GM19239 (cell line): Measurements from ENCODE around the gene KLK7.

Source experiments
- DNase-seq: peaks from one replicate; pipeline ENCODE4 v3.0.0; 2011; ENCODE audit warnings: low spot score; ENCODE audit not compliant: insufficient read length
- FAIRE-seq: peaks from 2 replicates; lab custom pipeline; 2011; peaks lifted over from hg19 to GRCh38; lab: Jason Lieb, UNC

Gene KLK7

DNA sequence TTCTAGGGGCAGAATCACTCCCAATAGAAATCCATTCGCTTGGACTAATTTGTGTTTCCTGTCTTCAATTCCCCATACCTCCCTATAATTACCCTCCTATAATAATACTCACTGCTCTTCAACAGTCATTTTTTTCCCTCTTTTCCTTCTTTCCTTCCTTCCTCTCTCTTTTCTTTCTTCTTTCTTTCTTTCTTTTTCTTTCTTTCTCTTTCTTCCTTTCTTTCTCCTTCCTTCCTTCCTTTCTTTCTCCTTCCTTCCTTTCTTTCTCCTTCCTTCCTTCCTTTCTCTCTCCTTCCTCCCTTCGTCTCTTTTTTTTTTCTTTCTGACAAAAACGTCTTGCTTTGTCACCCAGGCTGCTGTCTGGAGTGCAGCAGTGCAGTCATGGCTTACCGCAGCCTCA lies 38.9 kb downstream of the KLK7 start:
- no peak for FAIRE-seq
- no peak for DNase-seq

GRCh38 chr19:50943074-50943828 lies 40.5 kb downstream of the KLK7 start:
- FAIRE-seq: no peak
- no peak for DNase-seq

- no peak for DNase-seq
- FAIRE-seq: no peak
These were observed 44.1 kb downstream of the KLK7 start for GRCh38 chr19:50939596-50939995.

- FAIRE-seq: no peak
These were observed 50.1 kb downstream of the KLK7 start for GRCh38 chr19:50933640-50934039.

GRCh38 chr19:50932690-50933083 lies 51.0 kb downstream of the KLK7 start:
- no peak for DNase-seq

More at GRCh38 chr19:50933640-50934039, 50.1 kb downstream of the KLK7 start:
- no peak for DNase-seq

DNA sequence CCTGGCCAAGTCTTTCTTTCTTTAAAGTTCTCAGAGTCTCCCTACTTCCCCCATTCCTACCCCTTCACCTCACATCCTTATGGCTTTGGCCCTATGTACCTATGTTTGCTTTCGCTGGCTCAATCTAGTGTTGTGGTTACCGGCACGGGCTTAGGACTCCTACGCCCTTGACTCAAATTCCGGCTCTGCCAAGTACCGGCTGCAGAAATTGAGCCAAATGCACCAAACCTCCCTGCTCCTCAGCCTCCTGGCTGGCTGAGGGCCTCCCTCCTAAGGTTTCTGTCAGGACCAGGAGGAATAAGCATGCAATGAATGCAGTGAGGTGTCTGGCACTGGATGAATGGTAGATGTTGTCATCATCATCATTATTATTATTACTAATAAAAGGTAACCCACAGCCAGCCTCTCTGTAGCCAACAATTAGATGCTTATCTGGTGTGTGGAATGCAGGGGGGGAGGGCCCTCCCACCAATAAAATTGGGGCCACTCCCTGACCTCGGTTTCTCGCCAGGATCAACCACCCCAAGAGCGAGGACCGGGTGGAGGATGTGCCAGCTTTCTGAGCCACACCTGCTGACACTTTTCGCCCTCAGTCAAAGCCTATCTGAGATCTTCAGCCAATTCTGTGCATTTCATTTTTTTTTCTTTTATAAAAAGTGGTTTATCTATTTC lies 51.6 kb downstream of the KLK7 start:
- DNase-seq (no peak), FAIRE-seq (no peak)

More at GRCh38 chr19:50932690-50933083, 51.0 kb downstream of the KLK7 start:
- no peak for FAIRE-seq

DNA sequence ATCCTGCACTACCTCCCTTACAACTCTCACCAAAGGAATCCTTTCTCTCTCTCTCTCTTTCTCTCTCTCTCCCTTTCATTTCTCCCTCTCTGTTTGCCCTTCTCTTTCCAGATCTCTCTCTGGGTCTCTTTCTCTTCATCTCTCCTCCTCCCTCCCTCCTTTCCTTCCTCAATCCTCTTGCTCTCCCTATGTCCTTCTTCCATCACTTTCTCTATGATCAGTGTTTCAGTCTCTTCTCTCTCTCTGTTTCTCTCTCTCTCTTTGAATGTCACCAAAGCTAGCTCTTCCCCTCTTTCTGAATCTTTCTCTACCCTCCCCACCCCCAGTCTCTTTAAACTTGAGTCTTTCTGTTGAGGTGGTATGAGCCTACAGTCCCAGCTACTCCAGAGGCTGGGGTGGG lies 52.7 kb downstream of the KLK7 start:
- no peak for DNase-seq
- FAIRE-seq: no peak

DNA sequence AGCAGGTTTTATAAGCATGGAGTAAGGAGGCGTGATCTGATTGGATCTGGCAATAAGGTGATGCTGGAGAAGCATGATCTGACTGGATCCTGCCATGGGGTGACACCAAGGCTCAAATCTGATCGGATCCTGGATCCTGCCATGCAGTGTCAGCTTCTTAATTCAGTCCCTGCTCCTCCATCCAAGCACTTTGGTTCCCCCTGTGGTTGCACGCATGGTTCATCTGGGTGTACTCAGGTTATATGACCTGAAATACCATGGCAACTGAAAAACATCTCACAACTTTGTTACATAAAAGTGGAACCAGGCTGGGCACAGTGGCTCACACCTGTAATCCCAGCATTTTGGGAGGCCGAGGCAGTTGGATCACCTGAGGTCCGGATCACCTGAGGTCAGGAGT lies 54.9 kb downstream of the KLK7 start:
- no peak for DNase-seq

More for the DNA sequence above, 54.9 kb downstream of the KLK7 start:
- no peak for FAIRE-seq
